Gastroesophageal sphincter (tissue), 3 donors: ENCODE results near the gene BARD1.

Source experiments
- EP300 ChIP-seq: sonication (generic); formaldehyde crosslinking; IDR thresholded peaks from one replicate; pipeline ENCODE4 v1.6.1; 2017; ENCODE audit warnings: antibody characterized with exemption, mild to moderate bottlenecking
- POLR2A ChIP-seq, 2 donors: fragments of 450-650 bp; IDR thresholded peaks; one replicate each; pipeline ENCODE4 v1.6.1; 2017; ENCODE audit warnings: antibody characterized with exemption in 2 of 2, mild to moderate bottlenecking in 2 of 2, moderate library complexity in 1 of 2
- POLR2AphosphoS5 ChIP-seq: sonication (generic); formaldehyde crosslinking; IDR thresholded peaks from one replicate; pipeline ENCODE4 v1.6.1; 2017; ENCODE audit warnings: antibody characterized with exemption
- TF ChIP-seq, protein P1 (sequence below), 4 experiments: fragments of 200-600 bp in 2 of 4; fragments of 450-650 bp in 2 of 4; sonication (generic) in 1 of 4; IDR thresholded peaks; one replicate each; pipeline ENCODE4 v1.5.1; 2017 to 2019; ENCODE audit warnings: antibody characterized with exemption in 4 of 4, mild to moderate bottlenecking in 2 of 4, moderate library complexity in 2 of 4

- TF ChIP-seq, protein P1, sequence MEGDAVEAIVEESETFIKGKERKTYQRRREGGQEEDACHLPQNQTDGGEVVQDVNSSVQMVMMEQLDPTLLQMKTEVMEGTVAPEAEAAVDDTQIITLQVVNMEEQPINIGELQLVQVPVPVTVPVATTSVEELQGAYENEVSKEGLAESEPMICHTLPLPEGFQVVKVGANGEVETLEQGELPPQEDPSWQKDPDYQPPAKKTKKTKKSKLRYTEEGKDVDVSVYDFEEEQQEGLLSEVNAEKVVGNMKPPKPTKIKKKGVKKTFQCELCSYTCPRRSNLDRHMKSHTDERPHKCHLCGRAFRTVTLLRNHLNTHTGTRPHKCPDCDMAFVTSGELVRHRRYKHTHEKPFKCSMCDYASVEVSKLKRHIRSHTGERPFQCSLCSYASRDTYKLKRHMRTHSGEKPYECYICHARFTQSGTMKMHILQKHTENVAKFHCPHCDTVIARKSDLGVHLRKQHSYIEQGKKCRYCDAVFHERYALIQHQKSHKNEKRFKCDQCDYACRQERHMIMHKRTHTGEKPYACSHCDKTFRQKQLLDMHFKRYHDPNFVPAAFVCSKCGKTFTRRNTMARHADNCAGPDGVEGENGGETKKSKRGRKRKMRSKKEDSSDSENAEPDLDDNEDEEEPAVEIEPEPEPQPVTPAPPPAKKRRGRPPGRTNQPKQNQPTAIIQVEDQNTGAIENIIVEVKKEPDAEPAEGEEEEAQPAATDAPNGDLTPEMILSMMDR (IDR thresholded peaks at IDR 0.05) = no peak
- TF ChIP-seq POLR2A (IDR thresholded peaks at IDR 0.05) (peak in 1 of 2 donors; percentile 46), EP300 (no peak), POLR2AphosphoS5 (peak; percentile 5)
Observed at GRCh38 chr2:214809751-214810564, 475 bp upstream of the BARD1 start.
